Neural cell (in vitro differentiated cells): ENCODE results near the gene GOLGA2. TPM values are rescaled to one million over a fixed set of nuclear protein-coding genes. Genes with fewer than 3 reads are reported as not detected.

Experiments used
- H2AFZ ChIP-seq: fragments of 200-600, 300-800 bp; sonication (generic), shearing (Covaris generic); 2 replicates; pipeline ENCODE4 v1.6.0; 2014; ENCODE audit warnings: low read depth, mild to moderate bottlenecking, antibody characterized with exemption, low read length, moderate library complexity
- H3F3A ChIP-seq: fragments of 200-600 bp; shearing (Covaris generic); 2 replicates; pipeline ENCODE4 v1.6.1; 2016; ENCODE audit warnings: mild to moderate bottlenecking, moderate library complexity, mixed read lengths, antibody characterized with exemption, low read length; ENCODE audit not compliant: insufficient read depth, poor library complexity, severe bottlenecking
- H3K27ac ChIP-seq: fragments of 200-600, 300-800 bp; sonication (generic), shearing (Covaris generic); 2 replicates; pipeline ENCODE4 v1.5.1; 2014; ENCODE audit warnings: mild to moderate bottlenecking, low read length, moderate library complexity
- H3K27me3 ChIP-seq: fragments of 300-800, 200-600 bp; sonication (generic), shearing (Covaris generic); 2 replicates; pipeline ENCODE4 v1.6.0; 2014; ENCODE audit warnings: mild to moderate bottlenecking, low read depth, low read length, moderate library complexity; ENCODE audit not compliant: insufficient read depth
- H3K36me3 ChIP-seq: fragments of 300-800, 200-600 bp; sonication (generic), shearing (Covaris generic); 2 replicates; pipeline ENCODE4 v1.5.1; 2014; ENCODE audit warnings: mild to moderate bottlenecking, antibody characterized with exemption, low read length, moderate library complexity; ENCODE audit not compliant: insufficient read depth
- H3K4me2 ChIP-seq: fragments of 300-800, 200-600 bp; sonication (generic), shearing (Covaris generic); 2 replicates; pipeline ENCODE4 v1.6.0; 2014; ENCODE audit warnings: mild to moderate bottlenecking, low read length
- H3K4me3 ChIP-seq: fragments of 300-800, 200-600 bp; sonication (generic), shearing (Covaris generic); 2 replicates; pipeline ENCODE4 v1.5.1; 2014; ENCODE audit warnings: mild to moderate bottlenecking, low read length, moderate library complexity
- H3K79me2 ChIP-seq: fragments of 200-600 bp; shearing (Covaris generic); replicated peaks from 2 replicates; pipeline ENCODE4 v1.6.0; 2014; ENCODE audit warnings: mild to moderate bottlenecking, low read length, moderate library complexity; ENCODE audit not compliant: insufficient read depth
- H3K9ac ChIP-seq: fragments of 300-800, 200-600 bp; sonication (generic), shearing (Covaris generic); 2 replicates; pipeline ENCODE4 v1.6.1; 2016; ENCODE audit warnings: mild to moderate bottlenecking, low read length, mixed read lengths
- H3K9me2 ChIP-seq: fragments of 200-600 bp; shearing (Covaris generic); 2 replicates; pipeline ENCODE4 v1.6.1; 2016; ENCODE audit warnings: mild to moderate bottlenecking, low read length, mixed read lengths; ENCODE audit not compliant: insufficient read depth
- H3K9me3 ChIP-seq: fragments of 200-600, 300-800 bp; sonication (generic), shearing (Covaris generic); 2 replicates; pipeline ENCODE4 v1.6.1; 2016; ENCODE audit warnings: mild to moderate bottlenecking, mixed run types, low read length, moderate library complexity, mixed read lengths
- H4K20me1 ChIP-seq: fragments of 200-600 bp; shearing (Covaris generic); 2 replicates; pipeline ENCODE4 v1.6.1; 2016; ENCODE audit warnings: mild to moderate bottlenecking, mixed run types; ENCODE audit not compliant: insufficient read depth
- CTCF ChIP-seq: fragments of 450-650 bp; IDR thresholded peaks from 2 replicates; pipeline ENCODE4 v1.5.1; 2014; ENCODE audit warnings: antibody characterized with exemption, mild to moderate bottlenecking, moderate library complexity; ENCODE audit not compliant: poor library complexity, severe bottlenecking
- EP300 ChIP-seq: fragments of 450-650 bp; conservative IDR thresholded peaks from 2 replicates; pipeline ENCODE4 v1.6.1; 2014; ENCODE audit warnings: antibody characterized with exemption, mild to moderate bottlenecking, moderate library complexity; ENCODE audit not compliant: poor library complexity, severe bottlenecking
- EZH2 ChIP-seq: fragments of 200-600, 300-800 bp; shearing (Covaris generic), sonication (generic); IDR thresholded peaks from 2 replicates; pipeline ENCODE4 v1.6.1; 2014; ENCODE audit warnings: antibody characterized with exemption, low read length, borderline replicate concordance, mild to moderate bottlenecking; ENCODE audit not compliant: insufficient read depth, poor library complexity, severe bottlenecking
- MXI1 ChIP-seq: fragments of 450-650 bp; conservative IDR thresholded peaks from 2 replicates; pipeline ENCODE4 v1.6.1; 2014; ENCODE audit warnings: antibody characterized with exemption, mild to moderate bottlenecking; ENCODE audit not compliant: poor library complexity, severe bottlenecking
- POLR2AphosphoS5 ChIP-seq: IDR thresholded peaks from 2 replicates; pipeline ENCODE4 v1.6.1; 2012
- RAD21 ChIP-seq: fragments of 450-650 bp; conservative IDR thresholded peaks from 2 replicates; pipeline ENCODE4 v1.6.1; 2014; ENCODE audit warnings: antibody characterized with exemption, mild to moderate bottlenecking, moderate library complexity
- SMC3 ChIP-seq: fragments of 450-650 bp; conservative IDR thresholded peaks from 2 replicates; pipeline ENCODE4 v1.6.1; 2014; ENCODE audit warnings: antibody characterized with exemption, mild to moderate bottlenecking, moderate library complexity; ENCODE audit not compliant: poor library complexity
- TAF1 ChIP-seq: IDR thresholded peaks from 2 replicates; pipeline ENCODE4 v1.6.1; 2012; ENCODE audit warnings: low read depth
- polyA plus RNA-seq: library from polyadenylated mRNA; depleted of rRNA; stranded (reverse); fragments of >200 nt; gene quantifications from 2 replicates; pipeline ENCODE4 v1.2.3, GENCODE V29; 2014
- TF ChIP-seq, protein P1 (sequence below): IDR thresholded peaks from 2 replicates; pipeline ENCODE4 v1.6.1; 2012; ENCODE audit warnings: borderline replicate concordance

Gene GOLGA2
- polyA plus RNA-seq, 1 donor from 2014 or later, result 46.3 TPM

GRCh38 chr9:128222880-128223670 lies 52.7 kb downstream of the GOLGA2 start:
- TF ChIP-seq MXI1 (no peak), EP300 (no peak), TAF1 (no peak), RAD21 (no peak), CTCF (no peak), EZH2 (no peak), POLR2AphosphoS5 (no peak), SMC3 (no peak)
- TF ChIP-seq, protein P1, sequence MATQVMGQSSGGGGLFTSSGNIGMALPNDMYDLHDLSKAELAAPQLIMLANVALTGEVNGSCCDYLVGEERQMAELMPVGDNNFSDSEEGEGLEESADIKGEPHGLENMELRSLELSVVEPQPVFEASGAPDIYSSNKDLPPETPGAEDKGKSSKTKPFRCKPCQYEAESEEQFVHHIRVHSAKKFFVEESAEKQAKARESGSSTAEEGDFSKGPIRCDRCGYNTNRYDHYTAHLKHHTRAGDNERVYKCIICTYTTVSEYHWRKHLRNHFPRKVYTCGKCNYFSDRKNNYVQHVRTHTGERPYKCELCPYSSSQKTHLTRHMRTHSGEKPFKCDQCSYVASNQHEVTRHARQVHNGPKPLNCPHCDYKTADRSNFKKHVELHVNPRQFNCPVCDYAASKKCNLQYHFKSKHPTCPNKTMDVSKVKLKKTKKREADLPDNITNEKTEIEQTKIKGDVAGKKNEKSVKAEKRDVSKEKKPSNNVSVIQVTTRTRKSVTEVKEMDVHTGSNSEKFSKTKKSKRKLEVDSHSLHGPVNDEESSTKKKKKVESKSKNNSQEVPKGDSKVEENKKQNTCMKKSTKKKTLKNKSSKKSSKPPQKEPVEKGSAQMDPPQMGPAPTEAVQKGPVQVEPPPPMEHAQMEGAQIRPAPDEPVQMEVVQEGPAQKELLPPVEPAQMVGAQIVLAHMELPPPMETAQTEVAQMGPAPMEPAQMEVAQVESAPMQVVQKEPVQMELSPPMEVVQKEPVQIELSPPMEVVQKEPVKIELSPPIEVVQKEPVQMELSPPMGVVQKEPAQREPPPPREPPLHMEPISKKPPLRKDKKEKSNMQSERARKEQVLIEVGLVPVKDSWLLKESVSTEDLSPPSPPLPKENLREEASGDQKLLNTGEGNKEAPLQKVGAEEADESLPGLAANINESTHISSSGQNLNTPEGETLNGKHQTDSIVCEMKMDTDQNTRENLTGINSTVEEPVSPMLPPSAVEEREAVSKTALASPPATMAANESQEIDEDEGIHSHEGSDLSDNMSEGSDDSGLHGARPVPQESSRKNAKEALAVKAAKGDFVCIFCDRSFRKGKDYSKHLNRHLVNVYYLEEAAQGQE, result no peak
- Histone ChIP-seq H3K4me3 (no peak overlapping the region), H3K27me3 (no peaks in the 10 kb centered on the region), H3K4me2 (no peak overlapping the region), H3F3A (no peaks in the 10 kb centered on the region), H4K20me1 (no peaks in the 10 kb centered on the region), H3K27ac (no peak overlapping the region), H3K9me2 (no peaks in the 10 kb centered on the region), H3K9ac (no peak overlapping the region), H2AFZ (no peak overlapping the region), H3K9me3 (no peaks in the 10 kb centered on the region), H3K36me3 (peaks cover 11% of the 10 kb centered on the region), H3K79me2 (no peaks in the 10 kb centered on the region)

DNA sequence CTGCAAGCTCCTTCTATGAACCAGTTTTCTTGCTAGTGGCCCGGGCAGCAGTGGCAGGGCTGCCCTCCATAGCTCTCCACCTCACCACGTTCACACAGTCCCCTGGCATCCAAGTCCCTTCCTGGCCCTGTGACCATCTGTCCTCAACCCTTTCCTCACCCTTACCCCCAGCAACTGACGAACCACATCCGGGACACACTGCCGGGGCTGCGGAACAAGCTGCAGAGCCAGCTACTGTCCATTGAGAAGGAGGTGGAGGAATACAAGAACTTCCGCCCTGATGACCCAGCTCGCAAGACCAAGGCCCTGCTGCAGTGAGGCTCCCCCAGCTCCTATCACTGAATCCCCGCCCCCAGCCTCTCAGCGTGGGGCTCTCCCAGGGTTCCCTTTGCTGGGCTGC lies 53.8 kb downstream of the GOLGA2 start:
- H3K9me2 ChIP-seq, result no peaks in the 10 kb centered on the region
- H3K79me2 ChIP-seq, result no peaks in the 10 kb centered on the region
- H3K27me3 ChIP-seq, result no peaks in the 10 kb centered on the region
- H3K9me3 ChIP-seq, result no peaks in the 10 kb centered on the region
- no peaks in the 10 kb centered on the region for H3F3A ChIP-seq
- H3K27ac ChIP-seq, result no peak overlapping the region
- TF ChIP-seq, protein P1, result no peak
- TF ChIP-seq RAD21, result no peak
- no peak for TF ChIP-seq TAF1
- no peak for TF ChIP-seq MXI1
- TF ChIP-seq EP300, result no peak
- TF ChIP-seq CTCF, result no peak
- no peak for TF ChIP-seq EZH2
- no peak overlapping the region for H3K4me3 ChIP-seq
- H3K9ac ChIP-seq, result no peak overlapping the region
- H2AFZ ChIP-seq, result no peak overlapping the region
- H3K4me2 ChIP-seq, result no peak overlapping the region
- H4K20me1 ChIP-seq, result no peaks in the 10 kb centered on the region
- H3K36me3 ChIP-seq, result peaks cover 11% of the 10 kb centered on the region
